Activated gamma-delta T cell (primary cell): ENCODE data around the gene LIPE.

ENCODE experiments used
- DNase-seq: peaks from one replicate; lab custom pipeline; 2025; lab: John Stamatoyannopoulos, UW

LIPE gene

DNA sequence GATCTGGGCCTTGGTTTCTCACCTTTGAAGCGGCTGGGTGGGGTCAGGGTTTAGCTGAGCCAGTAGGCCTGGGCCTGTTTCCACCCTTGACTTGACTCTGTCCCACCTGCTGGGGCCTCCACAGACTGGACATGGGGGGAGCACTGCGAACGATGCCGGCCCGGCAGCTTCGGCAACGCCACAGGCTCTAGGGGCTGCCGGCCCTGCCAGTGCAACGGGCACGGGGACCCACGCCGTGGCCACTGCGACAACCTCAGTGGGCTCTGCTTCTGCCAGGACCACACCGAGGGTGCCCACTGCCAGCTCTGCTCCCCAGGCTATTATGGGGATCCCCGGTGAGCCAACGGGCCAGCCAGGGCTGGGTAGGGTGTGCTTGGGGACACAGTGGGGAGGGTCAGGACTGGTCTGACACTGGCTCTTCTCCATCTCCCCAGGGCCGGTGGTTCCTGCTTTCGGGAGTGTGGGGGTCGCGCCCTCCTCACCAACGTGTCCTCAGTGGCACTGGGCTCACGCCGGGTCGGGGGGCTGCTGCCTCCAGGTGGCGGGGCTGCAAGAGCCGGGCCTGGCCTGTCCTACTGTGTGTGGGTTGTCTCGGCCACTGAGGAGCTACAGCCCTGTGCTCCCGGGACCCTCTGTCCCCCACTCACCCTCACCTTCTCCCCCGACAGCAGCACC lies 73.7 kb downstream of the LIPE start:
- DNase-seq = no peak

- DNase-seq = no peak
These were observed 74.6 kb downstream of the LIPE start for GRCh38 chr19:42352301-42353259.
